Activated naive CD8-positive, alpha-beta T cell treated with anti-CD3 and anti-CD28 coated beads for 36 hours (primary cell): ENCODE results near the gene MVD. TPM values are rescaled to one million over a fixed set of nuclear protein-coding genes. Genes with fewer than 3 reads are reported as not detected.
"Not testable (repeated sequence)": the region's sequence is repeated elsewhere in the genome, so short reads cannot be mapped to it uniquely, and the experiment has no call there.

Experiments
- DNase-seq: peaks from one replicate; pipeline ENCODE4 v3.0.0; 2021
- H3K27ac Mint-ChIP-seq: one replicate; pipeline ENCODE4 v1.8.0; 2022; ENCODE audit warnings: mild to moderate bottlenecking, moderate library complexity, mixed read lengths
- H3K27me3 Mint-ChIP-seq: one replicate; pipeline ENCODE4 v1.8.0; 2022; ENCODE audit warnings: mild to moderate bottlenecking, mixed read lengths
- H3K36me3 Mint-ChIP-seq: one replicate; pipeline ENCODE4 v1.8.0; 2021; ENCODE audit warnings: mild to moderate bottlenecking, mixed read lengths
- H3K4me1 Mint-ChIP-seq: one replicate; pipeline ENCODE4 v1.8.0; 2021; ENCODE audit warnings: mixed read lengths
- H3K4me3 Mint-ChIP-seq: one replicate; pipeline ENCODE4 v1.8.0; 2022; ENCODE audit warnings: mild to moderate bottlenecking, moderate library complexity, mixed read lengths
- H3K9me3 Mint-ChIP-seq: one replicate; pipeline ENCODE4 v1.8.0; 2022; ENCODE audit warnings: mixed read lengths
- total RNA-seq, 2 experiments: library from RNA; stranded (reverse); gene quantifications; one replicate each; pipeline ENCODE4 v1.2.3, GENCODE V29; 2021

MVD gene
- total RNA-seq, 2 experiments from 2014 or later: 53.3 to 56.6 TPM

DNA sequence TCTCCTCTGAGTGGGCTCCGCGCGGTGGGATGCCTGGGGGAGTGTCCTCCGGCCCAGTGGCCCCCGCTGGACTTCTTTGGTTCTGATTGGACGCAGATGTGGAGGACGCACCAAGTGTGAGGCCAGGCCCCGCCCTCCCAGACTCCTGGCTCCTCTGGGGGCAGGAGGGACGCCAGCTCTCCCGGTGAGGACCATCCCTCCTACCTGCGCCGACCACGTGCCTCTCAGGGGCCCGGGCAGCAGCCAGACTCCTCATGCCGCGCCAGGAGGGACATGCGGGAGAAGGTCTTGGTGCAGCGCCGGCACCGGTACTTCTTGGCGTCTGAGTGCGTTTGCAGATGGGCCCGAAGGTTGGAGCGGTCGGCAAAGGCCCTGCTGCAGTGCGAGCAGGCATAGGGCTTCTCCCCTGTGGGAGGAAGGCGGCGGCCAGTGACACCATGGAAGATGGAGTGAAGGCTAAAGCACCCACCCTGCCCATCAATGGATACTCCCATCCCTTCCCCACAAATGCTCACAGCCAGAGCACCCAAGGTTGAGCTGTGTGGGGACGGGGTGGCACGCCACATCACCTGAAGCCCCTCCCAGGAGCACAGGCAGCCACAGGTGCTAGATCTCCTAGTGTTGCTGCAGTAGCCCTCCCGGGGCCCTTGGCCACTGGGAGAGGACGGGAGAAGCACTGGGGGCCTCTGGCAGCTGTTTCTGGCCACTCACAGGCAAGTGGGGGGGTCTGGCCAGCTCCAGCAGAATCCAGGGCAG, 15.5 kb upstream of the MVD start:
- no peak overlapping the region for H3K27ac Mint-ChIP-seq
- no peaks in the 10 kb centered on the region for H3K9me3 Mint-ChIP-seq

GRCh38 chr16:88677721-88678120, 14.8 kb upstream of the MVD start:
- Mint-ChIP-seq H3K27ac (no peak overlapping the region), H3K27me3 (no peaks in the 10 kb centered on the region), H3K4me3 (no peak overlapping the region), H3K4me1 (peaks cover 19% of the 10 kb centered on the region), H3K9me3 (no peaks in the 10 kb centered on the region), H3K36me3 (no peaks in the 10 kb centered on the region)
- no peak for DNase-seq

More for the DNA sequence above, 15.5 kb upstream of the MVD start:
- H3K4me3 Mint-ChIP-seq: no peak overlapping the region
- no peak for DNase-seq
- H3K36me3 Mint-ChIP-seq: no peaks in the 10 kb centered on the region
- no peaks in the 10 kb centered on the region for H3K27me3 Mint-ChIP-seq
- peaks cover 21% of the 10 kb centered on the region for H3K4me1 Mint-ChIP-seq

DNA sequence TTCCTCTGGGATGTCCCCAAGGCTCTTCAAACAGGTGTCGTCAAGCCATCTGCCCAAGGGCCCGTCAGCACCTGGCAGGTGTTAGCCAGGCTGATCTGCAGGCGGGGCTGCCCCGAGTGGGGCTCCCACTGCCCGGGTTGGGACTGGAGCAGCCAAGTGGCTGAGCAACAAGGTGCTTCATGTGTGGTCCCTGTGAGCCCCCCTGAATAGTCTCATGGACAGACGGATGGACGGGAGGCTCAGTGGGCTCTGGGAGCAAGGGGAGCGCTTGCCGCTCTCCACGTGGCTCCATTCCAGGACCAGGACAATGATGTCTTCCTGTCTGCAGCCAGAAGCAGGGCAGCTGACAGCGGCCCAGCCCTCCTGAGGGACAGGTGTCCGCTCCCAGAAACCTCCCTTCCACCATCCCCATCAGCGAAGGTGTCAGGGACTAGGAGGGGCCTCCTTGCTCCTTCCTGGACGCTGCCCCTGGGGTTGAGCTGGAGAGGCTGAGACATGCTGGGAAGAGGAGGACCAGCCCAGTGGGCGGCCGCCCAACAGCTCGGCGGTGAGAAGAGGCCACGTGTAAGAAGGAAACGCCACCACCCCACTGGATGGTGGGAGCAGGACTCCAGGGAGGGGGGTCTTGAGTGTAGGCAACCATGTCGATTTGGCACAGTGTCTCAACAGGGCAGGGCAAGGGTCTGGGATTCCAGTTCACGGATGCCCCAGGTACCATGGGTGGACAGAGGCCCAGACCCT, 13.8 kb upstream of the MVD start:
- Mint-ChIP-seq H3K36me3 (no peaks in the 10 kb centered on the region), H3K4me1 (peaks cover 10% of the 10 kb centered on the region), H3K27ac (no peak overlapping the region), H3K9me3 (no peaks in the 10 kb centered on the region), H3K4me3 (no peak overlapping the region), H3K27me3 (no peaks in the 10 kb centered on the region)
- DNase-seq: no peak

DNA sequence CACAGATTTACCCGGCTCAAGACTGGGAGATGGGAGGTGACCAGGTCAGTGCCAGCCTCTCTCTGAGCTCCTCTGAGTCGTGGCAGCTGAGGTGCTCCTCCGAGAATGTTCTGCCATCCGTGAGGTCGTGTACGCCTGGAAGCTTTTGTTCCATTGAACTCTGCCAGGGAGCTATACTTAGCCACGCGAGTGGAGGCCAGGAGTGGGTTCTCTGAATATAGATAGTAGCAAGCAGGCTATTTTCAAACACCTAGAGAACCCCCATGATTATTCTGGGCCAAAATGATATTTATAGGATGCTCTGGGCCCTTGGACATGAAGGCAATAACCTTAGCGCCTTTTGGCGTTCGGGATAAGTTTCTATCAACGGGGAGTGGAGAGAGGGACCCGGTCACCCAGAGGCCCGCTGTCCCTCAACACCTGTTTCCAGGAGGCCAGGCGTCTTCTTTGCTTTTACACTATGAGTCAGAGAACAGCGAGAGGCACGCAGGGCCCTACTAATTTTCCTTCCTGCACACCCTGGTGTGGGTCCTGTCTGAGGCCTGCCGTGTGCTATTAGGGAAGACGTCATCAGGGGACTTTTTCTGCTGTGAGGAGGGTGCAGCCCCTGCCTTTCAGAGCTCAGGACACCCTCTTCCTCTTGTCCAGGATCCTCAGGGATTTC, 11.0 kb upstream of the MVD start:
- Mint-ChIP-seq H3K27ac (no peak overlapping the region), H3K27me3 (no peaks in the 10 kb centered on the region), H3K4me1 (no peaks in the 10 kb centered on the region), H3K4me3 (no peak overlapping the region), H3K36me3 (no peaks in the 10 kb centered on the region), H3K9me3 (no peaks in the 10 kb centered on the region)
- DNase-seq: no peak

- no peak overlapping the region for H3K27ac Mint-ChIP-seq
- DNase-seq: no peak
- peaks cover 6% of the 10 kb centered on the region for H3K36me3 Mint-ChIP-seq
- H3K27me3 Mint-ChIP-seq: no peaks in the 10 kb centered on the region
- no peak overlapping the region for H3K4me3 Mint-ChIP-seq
- peaks cover 2% of the 10 kb centered on the region for H3K9me3 Mint-ChIP-seq
- no peaks in the 10 kb centered on the region for H3K4me1 Mint-ChIP-seq
Observed at GRCh38 chr16:88672776-88673175, 9.9 kb upstream of the MVD start.

GRCh38 chr16:88671806-88672205, 8.9 kb upstream of the MVD start:
- no peaks in the 10 kb centered on the region for H3K4me1 Mint-ChIP-seq
- H3K4me3 Mint-ChIP-seq: no peak overlapping the region
- peaks cover 6% of the 10 kb centered on the region for H3K36me3 Mint-ChIP-seq
- H3K27ac Mint-ChIP-seq: no peak overlapping the region
- H3K27me3 Mint-ChIP-seq: no peaks in the 10 kb centered on the region
- H3K9me3 Mint-ChIP-seq: peaks cover 2% of the 10 kb centered on the region
- no peak for DNase-seq

GRCh38 chr16:88669980-88670379, 7.1 kb upstream of the MVD start:
- H3K4me1 Mint-ChIP-seq: peaks cover 2% of the 10 kb centered on the region
- H3K4me3 Mint-ChIP-seq: no peak overlapping the region
- no peaks in the 10 kb centered on the region for H3K27me3 Mint-ChIP-seq
- peaks cover 6% of the 10 kb centered on the region for H3K36me3 Mint-ChIP-seq
- H3K9me3 Mint-ChIP-seq: peaks cover 2% of the 10 kb centered on the region
- no peak overlapping the region for H3K27ac Mint-ChIP-seq
- DNase-seq: no peak

DNA sequence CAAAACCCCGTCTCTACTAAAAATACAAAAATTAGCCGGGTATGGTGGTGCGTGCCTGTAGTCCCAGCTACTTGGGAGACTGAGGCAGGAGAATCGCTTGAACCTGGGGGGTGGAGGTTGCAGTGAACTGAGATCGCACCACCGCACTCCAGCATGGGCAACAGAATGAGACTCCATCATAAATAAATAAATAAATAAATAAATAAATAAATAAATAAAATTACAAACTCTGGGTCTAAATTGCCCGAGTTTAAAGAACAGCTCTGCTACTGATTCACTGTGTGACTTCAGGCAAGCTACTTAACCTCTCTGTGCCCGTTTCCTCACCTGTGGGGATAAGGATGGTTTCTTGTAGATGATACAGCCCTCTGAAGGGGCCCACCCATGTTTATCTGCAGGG, 6.6 kb upstream of the MVD start:
- not testable (repeated sequence) for H3K4me1 Mint-ChIP-seq, H3K4me3 Mint-ChIP-seq, H3K27me3 Mint-ChIP-seq, H3K27ac Mint-ChIP-seq, H3K9me3 Mint-ChIP-seq, DNase-seq, H3K36me3 Mint-ChIP-seq

GRCh38 chr16:88667461-88667860, 4.6 kb upstream of the MVD start:
- peaks cover 2% of the 10 kb centered on the region for H3K9me3 Mint-ChIP-seq
- H3K36me3 Mint-ChIP-seq: peaks cover 6% of the 10 kb centered on the region
- DNase-seq: no peak
- H3K4me1 Mint-ChIP-seq: peaks cover 7% of the 10 kb centered on the region
- H3K27me3 Mint-ChIP-seq: no peaks in the 10 kb centered on the region
- no peak overlapping the region for H3K27ac Mint-ChIP-seq
- no peak overlapping the region for H3K4me3 Mint-ChIP-seq

DNA sequence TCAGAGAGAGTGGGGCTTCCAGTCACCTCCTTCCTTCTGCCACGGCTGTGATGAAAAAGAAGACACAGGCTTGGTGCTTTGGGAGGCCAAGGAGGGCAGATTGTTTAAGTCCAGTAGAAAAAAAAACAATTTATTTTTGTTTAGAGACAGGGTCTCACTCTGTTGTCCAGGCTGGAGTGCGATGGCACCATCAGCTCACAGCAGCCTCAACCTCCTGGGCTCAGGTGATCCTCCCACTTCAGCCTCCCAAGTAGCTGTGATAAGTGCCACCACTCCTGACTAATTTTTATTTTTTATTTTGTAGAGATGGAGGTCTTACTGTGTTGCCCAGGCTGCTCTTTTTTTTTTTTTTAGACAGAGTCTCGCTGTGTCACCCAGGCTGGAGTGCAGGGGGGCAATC, 2.7 kb upstream of the MVD start:
- no peak overlapping the region for H3K27ac Mint-ChIP-seq
- peaks cover 2% of the 10 kb centered on the region for H3K9me3 Mint-ChIP-seq
- H3K36me3 Mint-ChIP-seq: peaks cover 6% of the 10 kb centered on the region
- H3K4me3 Mint-ChIP-seq: no peak overlapping the region
- no peaks in the 10 kb centered on the region for H3K27me3 Mint-ChIP-seq
- H3K4me1 Mint-ChIP-seq: peaks cover 16% of the 10 kb centered on the region
- DNase-seq: no peak

DNA sequence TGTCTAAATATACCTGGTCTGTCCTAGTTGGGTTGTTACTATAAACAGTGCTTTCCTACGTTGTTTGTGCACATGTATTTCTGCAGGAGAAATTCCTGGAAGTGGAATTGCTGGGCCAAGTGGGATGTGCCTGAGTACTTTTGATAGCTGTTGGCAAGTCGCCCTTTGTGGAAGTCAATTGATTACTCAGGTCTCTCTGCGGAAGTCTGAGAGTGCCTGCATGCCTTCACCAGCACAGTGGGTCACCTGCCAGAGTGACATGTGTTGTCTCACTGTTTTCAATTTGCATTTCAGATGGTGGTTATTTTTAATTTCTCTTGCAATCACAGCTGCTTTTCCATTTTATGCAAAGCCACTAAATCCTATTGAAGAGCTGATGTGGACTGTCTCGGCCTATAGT, 2.3 kb upstream of the MVD start:
- Mint-ChIP-seq H3K9me3 (peaks cover 2% of the 10 kb centered on the region), H3K27ac (no peak overlapping the region), H3K27me3 (no peaks in the 10 kb centered on the region), H3K4me3 (peak overlapping the region; percentile 5), H3K4me1 (peaks cover 16% of the 10 kb centered on the region), H3K36me3 (peaks cover 6% of the 10 kb centered on the region)
- no peak for DNase-seq

DNA sequence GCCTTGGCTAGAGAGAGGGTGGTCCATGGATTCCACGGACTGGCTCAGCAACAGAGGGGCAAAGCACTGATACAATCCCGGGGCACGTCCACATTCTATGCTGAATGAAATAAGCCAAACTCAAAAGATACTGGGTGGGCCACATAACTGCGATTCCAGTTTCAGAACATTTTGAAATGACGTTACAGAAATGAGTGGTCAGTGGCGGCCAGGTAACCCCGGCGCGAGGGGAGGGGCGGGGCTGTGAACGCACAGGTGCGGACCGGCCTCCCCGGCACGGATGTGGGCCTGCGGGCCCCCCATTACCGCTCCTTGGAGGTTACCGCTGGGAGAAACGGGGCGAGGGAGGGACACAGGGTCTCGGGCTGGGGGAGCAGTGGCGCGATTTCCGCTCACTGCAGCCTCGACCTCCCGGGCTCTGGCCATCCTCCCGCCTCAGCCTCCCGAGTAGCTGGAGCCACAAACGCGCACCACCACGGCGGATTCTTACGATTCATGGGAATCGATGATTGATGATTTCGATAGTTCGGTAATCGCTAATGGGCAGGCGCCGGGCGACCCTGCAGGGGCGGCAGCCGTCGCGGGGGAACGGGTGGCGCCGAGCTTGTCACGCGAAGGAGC, 559 bp downstream of the MVD start:
- Mint-ChIP-seq H3K9me3 (no peaks in the 10 kb centered on the region), H3K27me3 (no peaks in the 10 kb centered on the region), H3K4me1 (peaks cover 16% of the 10 kb centered on the region), H3K4me3 (peak overlapping the region; percentile 92), H3K27ac (peak overlapping the region; percentile 69), H3K36me3 (peaks cover 3% of the 10 kb centered on the region)
- peak; percentile 43 for DNase-seq

GRCh38 chr16:88661468-88661867, 1.4 kb downstream of the MVD start:
- H3K27me3 Mint-ChIP-seq: no peaks in the 10 kb centered on the region
- H3K4me3 Mint-ChIP-seq: peak overlapping the region; percentile 12
- no peak overlapping the region for H3K27ac Mint-ChIP-seq
- no peak for DNase-seq
- H3K9me3 Mint-ChIP-seq: no peaks in the 10 kb centered on the region
- peaks cover 4% of the 10 kb centered on the region for H3K36me3 Mint-ChIP-seq
- peaks cover 16% of the 10 kb centered on the region for H3K4me1 Mint-ChIP-seq

GRCh38 chr16:88659160-88659559, 3.7 kb downstream of the MVD start:
- no peaks in the 10 kb centered on the region for H3K27me3 Mint-ChIP-seq
- H3K27ac Mint-ChIP-seq: no peak overlapping the region
- H3K36me3 Mint-ChIP-seq: peaks cover 4% of the 10 kb centered on the region
- H3K4me3 Mint-ChIP-seq: no peak overlapping the region
- H3K4me1 Mint-ChIP-seq: peaks cover 13% of the 10 kb centered on the region
- no peaks in the 10 kb centered on the region for H3K9me3 Mint-ChIP-seq
- no peak for DNase-seq

DNA sequence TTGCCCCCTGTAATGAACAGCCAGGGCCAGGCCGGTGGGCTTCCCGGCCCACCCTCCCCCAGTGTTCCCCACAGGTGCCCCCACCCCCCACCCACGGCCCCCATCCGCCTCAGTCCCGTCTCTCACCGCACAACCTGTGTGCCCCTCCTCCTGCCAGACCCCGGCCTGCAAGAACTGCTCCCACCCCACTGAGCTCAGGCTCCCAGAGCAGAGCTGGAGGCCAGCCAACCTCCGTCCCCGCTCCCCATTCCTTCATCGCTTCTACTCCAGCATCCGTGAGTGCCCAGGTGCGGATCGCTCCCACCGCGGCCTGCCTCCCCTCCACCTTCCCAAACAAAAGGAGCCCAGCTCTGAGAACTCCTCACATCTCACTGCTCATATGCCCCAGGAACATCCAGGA, 4.2 kb downstream of the MVD start:
- H3K27ac Mint-ChIP-seq: no peak overlapping the region
- peaks cover 4% of the 10 kb centered on the region for H3K36me3 Mint-ChIP-seq
- H3K9me3 Mint-ChIP-seq: no peaks in the 10 kb centered on the region
- no peaks in the 10 kb centered on the region for H3K27me3 Mint-ChIP-seq
- DNase-seq: no peak
- H3K4me3 Mint-ChIP-seq: no peak overlapping the region
- peaks cover 10% of the 10 kb centered on the region for H3K4me1 Mint-ChIP-seq
